ENCODE measurements around the gene RCOR2. TPM values are rescaled to one million over a fixed set of nuclear protein-coding genes. Genes with fewer than 3 reads are reported as not detected.

The RCOR2 gene
- total RNA-seq, 6 experiments from 2014 or later, result 0.15 TPM; not detected in 5

DNA sequence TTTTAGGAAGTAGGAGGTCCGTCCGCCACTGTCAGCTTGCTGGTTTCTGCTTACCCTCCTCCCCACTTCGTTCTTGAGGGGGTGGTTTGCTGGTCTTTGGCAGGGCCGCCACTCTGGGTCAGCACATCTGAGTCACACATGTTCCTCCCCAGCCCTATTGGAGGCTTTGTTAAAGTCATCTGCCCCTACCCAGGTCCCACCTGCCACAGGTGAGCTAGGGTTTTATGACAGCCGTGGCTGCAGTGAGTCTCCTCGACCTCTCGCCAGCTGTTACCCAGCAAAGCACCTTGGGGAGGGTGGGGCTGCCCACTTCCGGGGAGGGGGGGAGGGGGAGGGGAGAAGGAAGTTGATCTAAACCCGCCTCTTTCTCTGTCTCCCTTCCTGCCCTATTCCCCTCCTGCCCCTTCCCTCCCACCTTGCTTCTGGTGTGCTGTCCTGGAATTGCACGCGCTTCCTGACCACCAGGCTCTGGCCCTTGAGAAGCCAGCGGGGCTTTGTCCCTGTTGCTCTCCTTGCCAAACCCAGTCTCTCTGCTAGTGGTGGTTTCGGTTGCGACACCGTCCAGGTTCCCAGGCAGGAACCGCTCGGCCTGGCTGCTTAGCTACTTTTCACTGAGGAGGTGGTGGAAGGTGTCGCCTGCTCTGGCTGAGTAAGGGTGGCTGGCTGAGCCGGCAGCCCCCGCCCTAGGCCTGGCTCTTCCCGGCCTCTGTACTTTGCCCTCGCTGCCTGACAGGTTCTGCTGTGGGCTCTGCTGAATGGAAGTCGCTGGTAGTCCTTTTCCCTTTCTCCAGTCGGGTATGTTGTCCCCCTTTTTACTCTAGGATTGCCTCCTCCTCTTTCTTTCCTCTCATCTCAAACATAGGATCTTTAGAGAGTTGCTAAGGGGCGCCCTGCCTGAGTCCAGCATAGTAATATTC, 28.5 kb downstream of the RCOR2 start:
- H3K27me3 ChIP-seq, result no peaks in the 10 kb centered on the region
- peak; percentile 76 to 84 (median 82) for DNase-seq
- H3K27ac ChIP-seq, result peak overlapping the region; percentile 63 to 89 (median 87)
- WGBS (ENCODE audit: insufficient coverage, low coverage, low lambda C conversion rate, missing lambda C conversion rate), result 4% methylated on average over 21 of the region's 25 CpGs
- TF ChIP-seq, protein P1, sequence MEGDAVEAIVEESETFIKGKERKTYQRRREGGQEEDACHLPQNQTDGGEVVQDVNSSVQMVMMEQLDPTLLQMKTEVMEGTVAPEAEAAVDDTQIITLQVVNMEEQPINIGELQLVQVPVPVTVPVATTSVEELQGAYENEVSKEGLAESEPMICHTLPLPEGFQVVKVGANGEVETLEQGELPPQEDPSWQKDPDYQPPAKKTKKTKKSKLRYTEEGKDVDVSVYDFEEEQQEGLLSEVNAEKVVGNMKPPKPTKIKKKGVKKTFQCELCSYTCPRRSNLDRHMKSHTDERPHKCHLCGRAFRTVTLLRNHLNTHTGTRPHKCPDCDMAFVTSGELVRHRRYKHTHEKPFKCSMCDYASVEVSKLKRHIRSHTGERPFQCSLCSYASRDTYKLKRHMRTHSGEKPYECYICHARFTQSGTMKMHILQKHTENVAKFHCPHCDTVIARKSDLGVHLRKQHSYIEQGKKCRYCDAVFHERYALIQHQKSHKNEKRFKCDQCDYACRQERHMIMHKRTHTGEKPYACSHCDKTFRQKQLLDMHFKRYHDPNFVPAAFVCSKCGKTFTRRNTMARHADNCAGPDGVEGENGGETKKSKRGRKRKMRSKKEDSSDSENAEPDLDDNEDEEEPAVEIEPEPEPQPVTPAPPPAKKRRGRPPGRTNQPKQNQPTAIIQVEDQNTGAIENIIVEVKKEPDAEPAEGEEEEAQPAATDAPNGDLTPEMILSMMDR (IDR thresholded peaks at IDR 0.05), result no peak
- no peak for TF ChIP-seq POLR2A (IDR thresholded peaks at IDR 0.05)
- H3K4me3 ChIP-seq, result peak overlapping the region; percentile 24 to 61 (median 56)
- peak; percentile 79 to 87 (median 84) for ATAC-seq
- H3K9me3 ChIP-seq, result no peaks in the 10 kb centered on the region
- peaks cover 0 to 39% (median 10%) of the 10 kb centered on the region in 4 donors for H3K4me1 ChIP-seq
- H3K36me3 ChIP-seq, result no peaks in the 10 kb centered on the region
- intact Hi-C loops (cut with DNase I), result no loop called here

DNA sequence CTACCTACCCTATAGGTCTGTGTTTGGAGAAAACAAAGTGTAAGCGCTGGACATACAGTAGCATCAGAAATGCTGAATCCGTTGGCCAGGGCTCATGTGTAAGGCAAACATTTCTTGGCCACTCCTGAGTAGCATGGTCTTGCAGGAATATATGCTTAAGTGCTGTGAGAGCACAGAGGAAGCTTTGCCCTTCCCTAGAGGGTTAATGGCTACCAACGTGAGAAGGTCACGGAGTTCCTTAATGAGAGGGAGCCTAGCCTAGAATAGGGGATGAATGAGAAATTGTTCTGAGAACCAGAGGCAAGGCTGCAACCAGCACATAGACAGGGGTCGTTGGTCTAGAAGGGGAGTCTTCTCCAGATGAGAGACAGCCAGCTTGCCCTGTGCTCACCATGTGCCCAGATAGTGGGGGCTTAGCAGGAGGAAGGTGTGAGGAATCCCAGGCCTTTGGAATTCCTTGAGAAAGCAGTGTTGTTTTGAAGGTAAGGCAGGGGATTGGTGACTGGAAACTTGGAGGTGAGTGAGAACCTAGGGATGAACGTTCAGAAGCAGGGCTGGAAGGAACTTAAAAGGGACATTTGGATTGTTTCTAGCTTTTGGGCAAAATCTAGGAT, 29.5 kb downstream of the RCOR2 start:
- intact Hi-C loops (cut with DNase I), result no loop called here
- DNase-seq, result no peak
- Histone ChIP-seq H3K27ac (peak overlapping the region in 2 of 3 donors; percentile 87 to 89), H3K4me1 (peaks cover 0 to 39% (median 10%) of the 10 kb centered on the region in 4 donors), H3K27me3 (no peaks in the 10 kb centered on the region), H3K9me3 (no peaks in the 10 kb centered on the region), H3K36me3 (no peaks in the 10 kb centered on the region), H3K4me3 (no peak overlapping the region)
- TF ChIP-seq POLR2A (IDR thresholded peaks at IDR 0.05), result no peak
- TF ChIP-seq, protein P1 (IDR thresholded peaks at IDR 0.05), result no peak
- WGBS (ENCODE audit: insufficient coverage, low coverage, low lambda C conversion rate, missing lambda C conversion rate), result 55% methylated on average over 6 of the region's 6 CpGs
- ATAC-seq, result no peak

DNA sequence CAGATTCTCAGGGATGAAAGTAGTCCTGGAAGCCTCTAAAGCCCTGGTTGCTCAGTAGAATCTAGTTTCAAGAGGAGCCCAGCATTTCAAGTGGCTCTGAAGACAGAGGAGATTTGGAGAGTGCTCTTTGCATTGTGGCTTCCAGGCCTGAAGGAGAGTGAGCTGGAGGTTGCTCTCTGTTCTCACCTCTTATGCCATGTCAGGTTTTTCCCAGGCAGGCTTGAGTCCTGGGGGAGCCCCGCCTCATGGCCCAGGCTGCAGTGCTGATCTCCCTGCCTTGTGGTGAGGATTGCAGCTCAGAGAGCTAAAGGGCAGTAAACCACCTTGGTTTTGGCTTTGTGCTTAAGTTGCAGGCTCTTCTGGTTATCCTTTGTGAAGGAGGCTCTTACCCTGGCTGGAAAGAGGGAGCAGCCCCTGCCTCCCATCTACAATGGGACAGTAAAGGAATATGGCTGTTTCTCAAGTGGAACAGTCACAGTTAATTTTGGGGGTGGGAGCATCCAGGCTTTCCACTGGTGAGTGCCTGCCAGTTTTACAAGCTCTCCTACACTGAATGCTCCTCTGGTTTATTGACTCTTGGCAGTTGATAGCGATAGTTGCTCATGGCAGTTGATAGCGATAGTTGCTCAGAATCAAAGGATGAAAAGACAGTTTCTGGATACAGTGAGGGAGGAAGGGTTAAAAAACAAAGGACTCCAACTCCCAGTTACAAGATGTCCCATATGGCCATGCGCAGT, 32.6 kb downstream of the RCOR2 start:
- H3K9me3 ChIP-seq, result no peaks in the 10 kb centered on the region
- no peaks in the 10 kb centered on the region for H3K27me3 ChIP-seq
- no peak for TF ChIP-seq POLR2A (IDR thresholded peaks at IDR 0.05)
- TF ChIP-seq, protein P1 (IDR thresholded peaks at IDR 0.05), result no peak
- no peak for DNase-seq
- ATAC-seq, result no peak
- WGBS (ENCODE audit: insufficient coverage, low coverage, low lambda C conversion rate, missing lambda C conversion rate), result 92% methylated on average over 3 of the region's 4 CpGs
- no peaks in the 10 kb centered on the region for H3K36me3 ChIP-seq
- no peak overlapping the region for H3K4me3 ChIP-seq
- no peak overlapping the region for H3K27ac ChIP-seq
- intact Hi-C loops (cut with DNase I), result no loop called here
- peaks cover 0 to 24% (median 4%) of the 10 kb centered on the region in 4 donors for H3K4me1 ChIP-seq

DNA sequence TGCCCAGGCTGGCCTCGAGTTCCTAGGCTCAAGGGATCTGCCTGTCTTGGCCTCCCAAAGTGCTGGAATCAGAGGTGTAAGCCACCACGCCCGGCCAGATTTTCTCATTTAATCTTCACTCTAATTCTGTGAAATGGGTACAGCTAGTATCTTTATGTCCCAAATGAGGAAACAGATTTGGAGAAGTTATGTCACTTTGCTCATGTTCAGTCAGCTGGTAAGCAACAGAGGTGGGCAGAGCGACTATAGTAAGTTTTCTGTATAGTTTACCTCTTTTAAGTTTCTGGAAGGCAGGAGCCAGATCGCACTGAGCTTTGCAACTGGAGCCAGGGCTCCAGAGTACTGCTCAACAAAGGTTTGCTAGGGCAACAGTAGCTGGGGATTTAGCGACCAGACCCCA, 33.2 kb downstream of the RCOR2 start:
- H3K27ac ChIP-seq, result no peak overlapping the region
- intact Hi-C loops (cut with DNase I), result no loop called here
- WGBS (ENCODE audit: insufficient coverage, low coverage, low lambda C conversion rate, missing lambda C conversion rate), result 95% methylated on average over 6 of the region's 6 CpGs
- ATAC-seq (no peak), DNase-seq (no peak)
- H3K4me1 ChIP-seq, result peaks cover 0 to 18% (median under 1%) of the 10 kb centered on the region in 4 donors
- no peaks in the 10 kb centered on the region for H3K36me3 ChIP-seq
- H3K27me3 ChIP-seq, result no peaks in the 10 kb centered on the region
- H3K9me3 ChIP-seq, result no peaks in the 10 kb centered on the region
- H3K4me3 ChIP-seq, result no peak overlapping the region
- TF ChIP-seq, protein P1 (IDR thresholded peaks at IDR 0.05), result no peak
- TF ChIP-seq POLR2A (IDR thresholded peaks at IDR 0.05), result no peak

Data from right lobe of liver (tissue), 6 donors.